ENCODE data around the gene TMEM132C. TPM values are rescaled to one million over a fixed set of nuclear protein-coding genes. Genes with fewer than 3 reads are reported as not detected.

Gene TMEM132C
- total and polyA plus RNA-seq, 2 of the 13 experiments (the other 11 are each of a cell fraction or from before 2014, with no cell fraction given): not detected

- in situ Hi-C loops (cut with HindIII; ENCODE audit: extremely low pct_ligation_motif_present, low pct_unique_long_range_greater_than_20kb) (no loop called here), intact Hi-C loops (cut with micrococcal nuclease; ENCODE audit: unreplicated experiment) (no loop called here)
- Histone ChIP-seq H3K27ac (ENCODE audit: extremely low read length, insufficient read depth, low read length) (no peak overlapping the region), H3K9me3 (ENCODE audit: low read length) (peaks cover 14% of the 10 kb centered on the region; the same call in 1 of the 2 replicates), H3K27me3 (ENCODE audit: control insufficient read depth in 1 of 2, insufficient read depth in 2 of 2, low read length in 2 of 2) (no peaks in the 10 kb centered on the region; a peak in 1 of 5 replicates), H3K4me3 (replicated peaks in 1 of 3; ENCODE audit: insufficient read depth in 1 of 3, low read depth in 2 of 3, low read length in 3 of 3) (no peak overlapping the region), H3K4me2 (ENCODE audit: low read depth, low read length) (no peak overlapping the region), H3K36me3 (replicated peaks in 1 of 2; ENCODE audit: control insufficient read depth in 1 of 2, insufficient read depth in 2 of 2, low read length in 2 of 2) (no peaks in the 10 kb centered on the region), H4K20me1 (ENCODE audit: insufficient read depth, low read length) (no peaks in the 10 kb centered on the region), H2AFZ (ENCODE audit: low read length) (no peak overlapping the region), H3K4me1 (ENCODE audit: insufficient read depth, low read length) (no peaks in the 10 kb centered on the region), H3K79me2 (ENCODE audit: insufficient read depth, low read length) (no peaks in the 10 kb centered on the region), H3K9ac (ENCODE audit: insufficient read depth, low read depth, low read length) (no peak overlapping the region)
- WGBS (ENCODE audit: low lambda C conversion rate): 41% methylated on average over 5 of the region's 5 CpGs
- no peak for DNase-seq (ENCODE audit: low spot score)
- no TSS peak for BruUV-seq (replicated peaks)
- ATAC-seq: no peak
- TF ChIP-seq AGO1 (IDR thresholded peaks at IDR 0.05; ENCODE audit: low read depth, low read length, poor library complexity, severe bottlenecking) (no peak), KDM1A (CRISPR knock-in tag; IDR thresholded peaks at IDR 0.05) (no peak), YY1 (IDR thresholded peaks at IDR 0.05; ENCODE audit: insufficient read depth, insufficient replicate concordance, low read depth, low read length) (no peak), AKNA (CRISPR knock-in tag; IDR thresholded peaks at IDR 0.05; ENCODE audit: borderline replicate concordance) (no peak)
- ChIA-PET CTCF (ENCODE audit: low intra/inter-chr PET ratio, low total read pairs) (no interaction called here), POLR2A (no interaction called here)
- no peak for FAIRE-seq
These were observed 55.4 kb downstream of the TMEM132C start for GRCh38 chr12:128322341-128322740.
